Bronchial epithelial cell (primary cell): ENCODE measurements around the gene RCL1. TPM values are rescaled to one million over a fixed set of nuclear protein-coding genes. Genes with fewer than 3 reads are reported as not detected.
A peak's percentile ranks its signal among the peaks of the same experiment; 100 is the strongest.

Experiments
- DNase-seq: peaks from one replicate; pipeline ENCODE4 v3.0.0-alpha.2; 2010; ENCODE audit warnings: low read depth
- FAIRE-seq: peaks from 2 replicates; lab custom pipeline; 2011; peaks lifted over from hg19 to GRCh38; lab: Jason Lieb, UNC
- H3K27me3 ChIP-seq: 2 replicates; pipeline ENCODE4 v1.5.1; 2011; ENCODE audit warnings: low read length; ENCODE audit not compliant: control insufficient read depth, insufficient read depth
- H3K36me3 ChIP-seq: 2 replicates; pipeline ENCODE4 v1.5.1; 2011; ENCODE audit warnings: low read length; ENCODE audit not compliant: control insufficient read depth, insufficient read depth
- H3K4me3 ChIP-seq: 2 replicates; pipeline ENCODE4 v1.5.1; 2011; ENCODE audit warnings: mild to moderate bottlenecking, low read depth, low read length, control low read depth
- total RNA-seq: library from RNA; depleted of rRNA; stranded (reverse); fragments of >200 nt; gene quantifications from 2 replicates; pipeline ENCODE4 v1.2.1, GENCODE V29; 2014
- TF ChIP-seq, protein P1 (sequence below): IDR thresholded peaks from 2 replicates; pipeline ENCODE4 v1.5.1; 2011; ENCODE audit warnings: mild to moderate bottlenecking, moderate library complexity, low read length, control low read depth, inconsistent platforms; ENCODE audit not compliant: insufficient read depth, severe bottlenecking

RCL1 gene
- total RNA-seq, 1 donor from 2014 or later, result 21.9 TPM

DNA sequence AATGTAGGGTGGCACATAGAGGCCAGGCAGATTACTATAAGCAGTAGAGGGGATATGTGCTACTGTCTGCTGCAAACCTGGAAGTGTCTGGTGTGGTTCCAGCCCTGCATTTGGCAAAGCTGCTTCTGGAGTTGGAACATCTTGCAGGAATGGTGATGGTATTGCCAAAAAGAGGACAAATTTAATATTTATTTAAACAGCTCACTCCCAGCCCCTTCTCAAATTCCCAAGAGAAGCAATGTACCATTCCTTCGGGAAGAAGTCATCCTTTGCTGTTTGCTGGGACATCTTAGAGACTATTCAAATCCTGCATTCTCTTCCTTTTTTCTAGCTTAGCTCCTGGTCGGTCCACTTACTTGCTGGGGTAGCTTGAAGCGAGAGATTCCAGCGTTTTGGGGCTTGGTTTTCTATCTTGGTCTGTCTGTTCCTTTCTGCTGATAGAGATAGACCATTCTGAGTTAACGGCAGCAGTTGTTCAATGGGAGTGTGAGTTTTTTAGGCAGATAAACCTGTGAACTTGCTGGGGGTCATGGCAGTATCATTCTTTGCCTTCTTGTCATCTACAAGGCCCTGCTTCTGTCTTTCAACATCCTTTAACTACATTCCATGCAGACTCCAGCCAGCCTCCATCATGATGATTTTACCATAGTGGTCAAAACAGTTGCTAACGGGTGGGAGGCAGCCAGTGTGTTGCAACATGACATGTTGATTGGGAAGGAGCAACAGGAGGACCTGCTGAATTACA is 69.9 kb downstream of the RCL1 start:
- TF ChIP-seq, protein P1, sequence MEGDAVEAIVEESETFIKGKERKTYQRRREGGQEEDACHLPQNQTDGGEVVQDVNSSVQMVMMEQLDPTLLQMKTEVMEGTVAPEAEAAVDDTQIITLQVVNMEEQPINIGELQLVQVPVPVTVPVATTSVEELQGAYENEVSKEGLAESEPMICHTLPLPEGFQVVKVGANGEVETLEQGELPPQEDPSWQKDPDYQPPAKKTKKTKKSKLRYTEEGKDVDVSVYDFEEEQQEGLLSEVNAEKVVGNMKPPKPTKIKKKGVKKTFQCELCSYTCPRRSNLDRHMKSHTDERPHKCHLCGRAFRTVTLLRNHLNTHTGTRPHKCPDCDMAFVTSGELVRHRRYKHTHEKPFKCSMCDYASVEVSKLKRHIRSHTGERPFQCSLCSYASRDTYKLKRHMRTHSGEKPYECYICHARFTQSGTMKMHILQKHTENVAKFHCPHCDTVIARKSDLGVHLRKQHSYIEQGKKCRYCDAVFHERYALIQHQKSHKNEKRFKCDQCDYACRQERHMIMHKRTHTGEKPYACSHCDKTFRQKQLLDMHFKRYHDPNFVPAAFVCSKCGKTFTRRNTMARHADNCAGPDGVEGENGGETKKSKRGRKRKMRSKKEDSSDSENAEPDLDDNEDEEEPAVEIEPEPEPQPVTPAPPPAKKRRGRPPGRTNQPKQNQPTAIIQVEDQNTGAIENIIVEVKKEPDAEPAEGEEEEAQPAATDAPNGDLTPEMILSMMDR, result no peak
- Histone ChIP-seq H3K36me3 (peaks cover 5% of the 10 kb centered on the region), H3K27me3 (no peaks in the 10 kb centered on the region), H3K4me3 (no peak overlapping the region)
- no peak for FAIRE-seq
- DNase-seq, result no peak

DNA sequence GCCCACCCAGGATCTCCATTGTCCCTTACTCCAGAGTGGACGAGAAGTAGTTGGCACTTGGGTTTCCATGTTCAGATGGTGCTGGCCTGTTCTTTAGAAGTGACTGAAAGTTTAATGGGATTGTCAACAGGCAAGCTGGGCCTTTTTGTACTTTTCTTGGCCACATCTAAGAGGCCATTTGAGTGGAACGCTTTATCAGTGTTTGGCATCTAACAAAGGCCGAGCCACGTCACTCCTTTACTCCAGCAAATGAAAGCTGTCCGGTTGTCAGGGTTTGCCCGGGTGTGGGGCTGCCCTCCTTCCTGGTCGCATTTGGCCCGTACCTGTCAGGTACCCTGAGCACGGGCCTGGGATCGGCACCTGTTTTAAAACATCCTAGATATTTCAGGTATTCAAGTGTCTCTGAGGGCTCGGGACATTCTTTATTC is 71.5 kb downstream of the RCL1 start:
- peaks cover 2% of the 10 kb centered on the region for H3K36me3 ChIP-seq
- TF ChIP-seq, protein P1, result no peak
- H3K4me3 ChIP-seq, result no peak overlapping the region
- DNase-seq (no peak), FAIRE-seq (no peak)
- no peaks in the 10 kb centered on the region for H3K27me3 ChIP-seq

DNA sequence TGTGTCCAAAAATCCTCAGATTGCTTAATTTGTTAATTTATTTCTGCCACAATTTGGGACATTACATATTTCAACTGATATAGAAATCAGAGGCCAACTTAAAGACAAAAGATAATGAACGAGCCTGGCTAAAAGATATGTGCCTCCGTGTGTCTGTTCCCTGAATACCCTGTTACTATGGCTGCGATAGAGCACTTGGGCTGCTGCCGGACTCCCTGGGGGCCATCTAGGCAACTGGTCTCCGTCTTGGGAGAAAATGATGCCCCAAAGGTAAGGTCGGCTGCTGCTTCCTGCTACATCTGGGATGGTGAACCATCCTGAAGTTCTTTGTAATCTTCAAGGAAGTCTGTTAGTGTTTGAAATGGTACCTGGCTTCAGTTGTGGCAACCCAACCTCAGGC is 72.0 kb downstream of the RCL1 start:
- no peaks in the 10 kb centered on the region for H3K27me3 ChIP-seq
- no peak overlapping the region for H3K4me3 ChIP-seq
- peaks cover 2% of the 10 kb centered on the region for H3K36me3 ChIP-seq
- FAIRE-seq, result no peak
- TF ChIP-seq, protein P1, result no peak
- no peak for DNase-seq

DNA sequence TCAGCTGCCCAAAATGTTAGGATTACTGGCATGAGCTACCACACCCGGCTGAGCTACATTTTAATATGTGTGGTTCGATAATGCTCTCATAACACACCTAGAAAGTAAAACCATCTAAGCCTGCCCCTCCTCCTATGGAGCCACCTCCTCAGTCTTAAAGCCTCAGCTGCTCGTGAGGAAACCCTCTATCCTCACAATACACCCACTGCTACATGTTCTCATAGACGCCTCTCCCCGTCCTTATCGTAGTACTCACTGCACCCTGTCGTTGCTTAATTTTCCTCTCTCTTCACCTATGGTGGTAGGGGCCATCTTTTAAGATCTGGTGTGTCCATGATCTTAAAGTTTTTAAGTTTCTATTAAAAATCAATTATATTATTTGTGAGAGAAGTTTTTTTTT is 72.9 kb downstream of the RCL1 start:
- Histone ChIP-seq H3K36me3 (no peaks in the 10 kb centered on the region), H3K4me3 (no peak overlapping the region), H3K27me3 (no peaks in the 10 kb centered on the region)
- FAIRE-seq, result no peak
- TF ChIP-seq, protein P1, result no peak
- no peak for DNase-seq

DNA sequence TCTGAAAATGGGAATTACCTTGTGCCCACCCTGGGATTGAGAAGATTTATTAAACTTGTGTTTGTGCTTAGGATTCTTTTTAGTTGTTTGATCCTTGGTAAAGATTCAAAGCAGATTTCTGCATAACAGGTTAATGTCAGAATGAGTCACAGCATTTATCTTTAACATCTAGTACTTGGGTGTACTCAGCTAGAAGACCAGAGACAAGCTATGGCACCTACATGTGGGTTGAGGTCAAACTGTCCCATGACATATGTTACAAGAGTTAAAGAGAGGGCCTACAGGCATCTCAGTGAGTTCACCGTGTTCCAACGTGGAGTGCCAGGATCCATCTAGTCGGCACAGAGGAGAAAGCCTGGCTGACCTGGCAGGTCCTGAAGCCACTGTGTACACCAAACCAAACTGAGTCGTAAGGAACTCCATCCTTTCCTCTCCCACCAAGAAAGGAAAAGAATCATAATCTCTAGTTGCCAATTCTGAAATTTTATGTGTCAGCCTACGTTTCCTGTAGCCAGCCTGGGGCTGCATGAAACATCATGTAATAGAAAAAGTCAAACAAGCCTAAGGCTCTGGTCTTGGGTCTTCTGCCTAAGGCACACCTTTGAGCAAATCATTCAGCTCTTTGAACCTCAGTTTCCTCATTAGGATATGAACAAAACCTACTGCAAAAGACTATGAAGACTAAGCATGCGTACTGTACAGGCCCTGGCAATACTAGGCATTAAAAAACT is 73.7 kb downstream of the RCL1 start:
- FAIRE-seq (no peak), DNase-seq (peak; percentile 34)
- Histone ChIP-seq H3K27me3 (no peaks in the 10 kb centered on the region), H3K4me3 (no peak overlapping the region), H3K36me3 (no peaks in the 10 kb centered on the region)
- TF ChIP-seq, protein P1, result no peak
